GM19193 (cell line): ENCODE measurements around the gene CATSPERZ.

ENCODE experiments used
- POLR2A ChIP-seq: IDR thresholded peaks from 4 replicates; pipeline ENCODE4 v1.6.1; 2011; ENCODE audit not compliant: insufficient read depth, insufficient read length; ENCODE audit errors: extremely low read depth

CATSPERZ gene

GRCh38 chr11:64298966-64299846, 952 bp upstream of the CATSPERZ start:
- TF ChIP-seq POLR2A: no peak

GRCh38 chr11:64303109-64304031, 3.2 kb downstream of the CATSPERZ start:
- no peak for TF ChIP-seq POLR2A

DNA sequence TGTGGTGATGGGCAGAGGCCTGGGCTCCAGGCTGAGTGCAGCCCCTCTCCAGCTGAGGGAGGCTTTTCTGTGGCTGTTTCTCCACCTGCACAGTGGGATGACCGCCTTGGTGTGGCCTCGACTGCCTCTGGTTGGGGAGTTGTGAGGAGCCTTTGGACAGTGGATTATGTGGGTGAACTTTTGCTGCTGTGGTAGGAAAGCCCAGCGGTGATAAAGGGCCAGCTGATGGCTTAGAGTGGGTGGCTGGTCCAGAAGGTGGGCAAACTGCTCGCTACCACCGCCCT, 3.8 kb downstream of the CATSPERZ start:
- no peak for TF ChIP-seq POLR2A

- peak; percentile 73 for TF ChIP-seq POLR2A
Measured at GRCh38 chr11:64304316-64305072, 4.3 kb downstream of the CATSPERZ start.

- peak; percentile 68 for TF ChIP-seq POLR2A
Measured at GRCh38 chr11:64305075-64305690, 5.0 kb downstream of the CATSPERZ start, which contains the start of gene ESRRA. Gene ESRRA, plus strand, starts transcription at chr11:64305524. Its CDS starts 1,656 bp downstream, at chr11:64307180.

DNA sequence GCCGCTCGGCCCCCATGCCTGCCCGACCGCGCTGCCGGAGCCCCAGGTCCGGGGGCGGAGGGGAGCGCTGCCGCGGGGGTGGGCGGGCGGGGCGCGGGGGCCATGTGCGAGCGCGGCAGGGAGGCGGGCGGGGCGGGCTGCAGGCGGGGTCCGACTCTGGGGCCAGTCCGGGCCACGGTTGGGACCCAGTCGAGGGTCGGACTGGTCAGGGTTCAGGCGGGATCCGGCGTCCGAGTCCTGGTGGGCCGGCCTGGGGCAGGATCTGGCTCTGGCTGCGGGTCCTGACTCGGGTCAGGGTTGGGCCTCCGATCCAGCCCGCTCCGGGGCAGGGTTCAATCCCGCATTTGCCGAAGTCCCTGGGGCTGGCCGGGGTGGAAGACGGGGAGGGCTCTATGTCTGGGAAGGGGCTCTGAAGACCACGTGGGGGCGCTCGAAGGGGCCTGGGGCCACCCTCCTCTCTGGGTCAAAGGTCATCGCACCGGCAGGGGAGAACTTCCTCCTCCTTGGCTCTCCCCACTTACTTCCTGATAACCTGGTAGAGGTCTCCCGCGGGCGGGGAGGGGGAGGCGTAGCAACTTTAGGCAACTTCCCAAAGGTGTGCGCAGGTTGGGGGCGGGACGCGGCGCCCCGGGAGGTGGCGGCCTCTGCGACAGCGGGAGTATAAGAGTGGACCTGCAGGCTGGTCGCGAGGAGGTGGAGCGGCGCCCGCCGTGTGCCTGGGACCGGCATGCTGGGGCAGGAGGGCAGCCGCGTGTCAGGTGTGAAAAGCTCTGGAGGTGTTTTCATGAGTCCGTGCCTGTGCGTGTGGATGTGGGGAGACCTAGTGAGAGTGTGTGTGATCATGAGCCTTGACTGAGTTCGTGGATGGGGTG, 5.8 kb downstream of the CATSPERZ start:
- TF ChIP-seq POLR2A: peak; percentile 48

GRCh38 chr11:64306563-64306875, 6.4 kb downstream of the CATSPERZ start:
- TF ChIP-seq POLR2A: no peak

DNA sequence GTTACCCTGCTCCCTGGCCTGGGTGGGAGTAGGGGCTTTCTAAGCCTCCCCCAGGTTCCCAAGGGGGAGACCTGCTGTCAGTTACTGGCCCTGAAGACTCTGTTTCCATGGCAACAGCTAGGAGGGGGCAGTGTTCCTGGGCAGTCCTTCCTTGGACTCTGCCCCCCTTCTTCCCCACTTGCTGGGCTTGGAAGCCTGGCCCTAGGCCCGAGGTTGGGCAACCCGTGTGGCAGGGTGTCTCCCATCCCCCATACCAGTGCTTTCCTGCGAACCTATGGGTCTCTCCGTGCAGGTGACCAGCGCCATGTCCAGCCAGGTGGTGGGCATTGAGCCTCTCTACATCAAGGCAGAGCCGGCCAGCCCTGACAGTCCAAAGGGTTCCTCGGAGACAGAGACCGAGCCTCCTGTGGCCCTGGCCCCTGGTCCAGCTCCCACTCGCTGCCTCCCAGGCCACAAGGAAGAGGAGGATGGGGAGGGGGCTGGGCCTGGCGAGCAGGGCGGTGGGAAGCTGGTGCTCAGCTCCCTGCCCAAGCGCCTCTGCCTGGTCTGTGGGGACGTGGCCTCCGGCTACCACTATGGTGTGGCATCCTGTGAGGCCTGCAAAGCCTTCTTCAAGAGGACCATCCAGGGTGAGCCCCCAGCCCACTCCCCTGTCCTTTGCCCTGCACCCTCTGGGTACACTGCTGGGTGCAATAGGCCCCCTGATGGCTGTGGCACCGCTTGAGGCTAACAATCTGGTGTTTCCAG, 6.9 kb downstream of the CATSPERZ start:
- no peak for TF ChIP-seq POLR2A

- TF ChIP-seq POLR2A: no peak
Measured at GRCh38 chr11:64312947-64313346, 12.8 kb downstream of the CATSPERZ start.

GRCh38 chr11:64313491-64314145, 13.5 kb downstream of the CATSPERZ start:
- no peak for TF ChIP-seq POLR2A

DNA sequence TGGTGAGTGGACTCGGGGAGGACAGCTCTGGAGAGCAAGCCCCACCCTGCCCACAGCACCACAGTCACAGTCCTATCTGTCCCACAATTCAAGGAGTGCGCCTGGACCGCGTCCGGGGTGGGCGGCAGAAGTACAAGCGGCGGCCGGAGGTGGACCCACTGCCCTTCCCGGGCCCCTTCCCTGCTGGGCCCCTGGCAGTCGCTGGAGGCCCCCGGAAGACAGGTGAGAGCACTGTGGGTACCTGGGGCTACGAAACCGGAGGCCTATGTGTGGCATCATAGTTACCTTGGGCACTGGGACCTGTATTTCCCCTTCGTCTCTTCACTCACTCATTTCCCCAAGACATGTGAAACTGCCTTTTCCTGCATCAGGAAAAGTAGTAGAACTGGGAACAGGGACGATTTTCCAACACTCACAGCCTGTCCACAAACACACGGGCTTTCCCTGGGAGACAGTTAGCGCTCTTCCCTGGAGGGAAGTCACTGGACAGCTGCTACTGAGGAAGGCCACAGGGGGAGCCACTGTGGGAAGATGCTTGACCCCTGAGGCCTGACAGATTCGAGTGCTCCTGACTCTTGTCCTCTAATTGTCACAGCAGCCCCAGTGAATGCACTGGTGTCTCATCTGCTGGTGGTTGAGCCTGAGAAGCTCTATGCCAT, 14.1 kb downstream of the CATSPERZ start:
- no peak for TF ChIP-seq POLR2A
